H1 (cell line): Measurements from ENCODE around the gene DHRS1. TPM values are rescaled to one million over a fixed set of nuclear protein-coding genes. Genes with fewer than 3 reads are reported as not detected.

Source experiments
- CTCF ChIA-PET: fragments of 300-600 bp; sonication (Branson Sonifier 250); formaldehyde crosslinking; loops from one replicate; lab custom pipeline; 2021; ENCODE audit not compliant: partially characterized antibody; lab: Charles Lee
- POLR2A ChIA-PET: fragments of 300-600 bp; sonication (Branson Sonifier 250); formaldehyde crosslinking; loops from one replicate; lab custom pipeline; 2021; ENCODE audit warnings: inconsistent platforms; ENCODE audit not compliant: partially characterized antibody; lab: Charles Lee
- DNase-seq, 2 experiments: peaks; one replicate each; pipeline versions ENCODE4 v3.0.0 to v3.0.0-alpha.2; 2010 to 2022; ENCODE audit warnings: low spot score in 2 of 2, low read depth in 1 of 2, mixed read lengths in 1 of 2
- FAIRE-seq: peaks from 2 replicates; lab custom pipeline; 2011; peaks lifted over from hg19 to GRCh38; lab: Jason Lieb, UNC
- H2AFZ ChIP-seq: 2 replicates; pipeline ENCODE4 v1.8.1; 2012; ENCODE audit warnings: low read length, inconsistent platforms
- H2AK5ac ChIP-seq: 2 replicates; pipeline ENCODE4 v1.6.1; 2013; ENCODE audit warnings: low read depth, low read length
- H2BK120ac ChIP-seq: replicated peaks from 2 replicates; pipeline ENCODE3; 2013; ENCODE audit warnings: low read depth, low read length, inconsistent platforms
- H2BK12ac ChIP-seq: 2 replicates; pipeline ENCODE4 v1.6.1; 2013; ENCODE audit warnings: low read depth, low read length
- H2BK15ac ChIP-seq: 2 replicates; pipeline ENCODE4 v1.6.1; 2013; ENCODE audit warnings: low read length
- H2BK20ac ChIP-seq: 2 replicates; pipeline ENCODE4 v1.6.1; 2013; ENCODE audit warnings: low read length
- H2BK5ac ChIP-seq: 2 replicates; pipeline ENCODE4 v1.6.1; 2013; ENCODE audit warnings: low read depth, low read length
- H3K14ac ChIP-seq: 2 replicates; pipeline ENCODE4 v1.6.1; 2013; ENCODE audit warnings: inconsistent platforms; ENCODE audit not compliant: insufficient read length
- H3K18ac ChIP-seq: 2 replicates; pipeline ENCODE4 v1.6.1; 2013; ENCODE audit warnings: low read length; ENCODE audit errors: extremely low read depth
- H3K23ac ChIP-seq: 2 replicates; pipeline ENCODE4 v1.6.1; 2013; ENCODE audit warnings: inconsistent platforms; ENCODE audit not compliant: insufficient read length
- H3K23me2 ChIP-seq: 2 replicates; pipeline ENCODE4 v1.6.1; 2013; ENCODE audit warnings: low read depth, low read length
- H3K27ac ChIP-seq: 2 replicates; pipeline ENCODE4 v1.6.1; 2011; ENCODE audit warnings: low read depth, low read length, inconsistent platforms
- H3K27me3 ChIP-seq, 4 experiments: replicated peaks in 1 of 4; 1 replicate in 1 of 4; 2 replicates in 3 of 4; pipeline versions ENCODE4 v1.6.1 to v1.8.1; 2011 to 2013; ENCODE audit warnings: low read length in 3 of 4, mild to moderate bottlenecking in 3 of 4, inconsistent platforms in 2 of 4, mixed read lengths in 2 of 4, moderate library complexity in 1 of 4; ENCODE audit not compliant: control insufficient read depth in 3 of 4, insufficient read depth in 3 of 4; ENCODE audit errors: extremely low read depth in 1 of 4
- H3K36me3 ChIP-seq, 4 experiments: 2 replicates each; pipeline versions ENCODE4 v1.6.1 to v1.8.1; 2011 to 2013; ENCODE audit warnings: mild to moderate bottlenecking in 4 of 4, low read length in 3 of 4, moderate library complexity in 2 of 4, control low read depth in 1 of 4, inconsistent platforms in 1 of 4; ENCODE audit not compliant: insufficient read depth in 4 of 4, control insufficient read depth in 2 of 4
- H3K4ac ChIP-seq: replicated peaks from 2 replicates; pipeline ENCODE3; 2013; ENCODE audit warnings: low read length, low read depth, mixed read lengths, inconsistent platforms; ENCODE audit not compliant: insufficient read length
- H3K4me1 ChIP-seq, 4 experiments: replicated peaks in 1 of 4; 1 replicate in 1 of 4; 2 replicates in 3 of 4; pipeline versions ENCODE4 v1.6.1 to v1.8.1; 2011 to 2013; ENCODE audit warnings: low read length in 3 of 4, inconsistent platforms in 2 of 4, mixed read lengths in 1 of 4; ENCODE audit not compliant: insufficient read depth in 4 of 4, control insufficient read depth in 3 of 4
- H3K4me2 ChIP-seq, 2 experiments: 2 replicates each; pipeline versions ENCODE4 v1.6.1 to v1.8.1; 2011 to 2013; ENCODE audit warnings: low read depth in 2 of 2, low read length in 2 of 2, control low read depth in 1 of 2, inconsistent platforms in 1 of 2, mild to moderate bottlenecking in 1 of 2; ENCODE audit not compliant: insufficient read depth in 1 of 2
- H3K4me3 ChIP-seq, 4 experiments: fragments of 200-600, 300-600 bp in 1 of 4; sonication (generic), shearing (Covaris generic), sonication (Bioruptor Twin) in 1 of 4; 2 replicates each; pipeline versions ENCODE4 v1.5.1 to v1.8.1; 2011 to 2016; ENCODE audit warnings: low read length in 4 of 4, low read depth in 3 of 4, control low read depth in 2 of 4, inconsistent platforms in 2 of 4, mild to moderate bottlenecking in 2 of 4, mixed read lengths in 1 of 4, moderate library complexity in 1 of 4; ENCODE audit not compliant: insufficient read depth in 2 of 4; ENCODE audit errors: extremely low read depth in 1 of 4
- H3K56ac ChIP-seq: replicated peaks from 2 replicates; pipeline ENCODE3; 2013; ENCODE audit warnings: low read depth, mild to moderate bottlenecking, mixed read lengths, low read length, inconsistent platforms; ENCODE audit not compliant: insufficient read length
- H3K79me1 ChIP-seq: 2 replicates; pipeline ENCODE4 v1.6.1; 2013; ENCODE audit warnings: low read depth, low read length, control low read depth
- H3K79me2 ChIP-seq, 2 experiments: 2 replicates each; pipeline versions ENCODE4 v1.6.1 to v1.8.1; 2012 to 2013; ENCODE audit warnings: low read length in 2 of 2, mild to moderate bottlenecking in 2 of 2, inconsistent platforms in 1 of 2; ENCODE audit not compliant: insufficient read depth in 2 of 2, control insufficient read depth in 1 of 2
- H3K9ac ChIP-seq, 4 experiments: replicated peaks in 1 of 4; 1 replicate in 1 of 4; 2 replicates in 3 of 4; pipeline versions ENCODE4 v1.6.1 to v1.8.1; 2011 to 2013; ENCODE audit warnings: low read depth in 3 of 4, low read length in 3 of 4, control low read depth in 2 of 4, mild to moderate bottlenecking in 2 of 4, moderate library complexity in 2 of 4, inconsistent platforms in 1 of 4; ENCODE audit errors: extremely low read depth in 1 of 4
- H3K9me3 ChIP-seq, 2 experiments: 2 replicates each; pipeline versions ENCODE4 v1.6.1 to v1.8.1; 2012 to 2013; ENCODE audit warnings: mild to moderate bottlenecking in 2 of 2, moderate library complexity in 2 of 2, control low read depth in 1 of 2, inconsistent platforms in 1 of 2, low read depth in 1 of 2, low read length in 1 of 2, mixed read lengths in 1 of 2; ENCODE audit not compliant: insufficient read depth in 2 of 2
- H4K20me1 ChIP-seq, 2 experiments: replicated peaks in 1 of 2; 2 replicates each; pipeline versions ENCODE3 to v1.8.1; 2011 to 2013; ENCODE audit warnings: inconsistent platforms in 2 of 2, low read length in 2 of 2, mild to moderate bottlenecking in 1 of 2; ENCODE audit not compliant: insufficient read depth in 2 of 2, control insufficient read depth in 1 of 2
- H4K5ac ChIP-seq: 2 replicates; pipeline ENCODE4 v1.6.1; 2013; ENCODE audit warnings: low read length, low read depth, mixed read lengths, inconsistent platforms; ENCODE audit not compliant: insufficient read length
- H4K8ac ChIP-seq: 2 replicates; pipeline ENCODE4 v1.8.0; 2013; ENCODE audit warnings: mild to moderate bottlenecking, moderate library complexity, low read length, inconsistent platforms; ENCODE audit not compliant: insufficient read depth; ENCODE audit errors: extremely low read depth
- H4K91ac ChIP-seq: replicated peaks from 2 replicates; pipeline ENCODE3; 2013; ENCODE audit warnings: low read length, mixed read lengths, inconsistent platforms; ENCODE audit not compliant: insufficient read length
- BACH1 ChIP-seq: IDR thresholded peaks from 2 replicates; pipeline ENCODE4 v1.6.1; 2012; ENCODE audit warnings: low read length, improper control_type of control experiment
- CBX5 ChIP-seq: fragments of 300-800, 300-1000 bp; sonication (generic); IDR thresholded peaks from 2 replicates; pipeline ENCODE4 v1.7.1; 2016; ENCODE audit warnings: antibody characterized with exemption, low read length, low read depth
- CBX8 ChIP-seq: fragments of 300-800, 300-1000 bp; sonication (generic); IDR thresholded peaks from 2 replicates; pipeline ENCODE4 v1.7.1; 2016; ENCODE audit warnings: low read depth, low read length, borderline replicate concordance
- CEBPB ChIP-seq: IDR thresholded peaks from 2 replicates; pipeline ENCODE4 v1.6.1; 2012; ENCODE audit warnings: low read depth, low read length
- CHD1 ChIP-seq: IDR thresholded peaks from 2 replicates; pipeline ENCODE4 v1.6.1; 2012; ENCODE audit warnings: low read depth, low read length, improper control_type of control experiment
- GTF2F1 ChIP-seq: IDR thresholded peaks from 2 replicates; pipeline ENCODE4 v1.6.1; 2012; ENCODE audit warnings: low read depth, low read length, improper control_type of control experiment, borderline replicate concordance
- HDAC2 ChIP-seq, 2 experiments: fragments of 300-600 bp in 1 of 2; sonication (generic) in 1 of 2; IDR thresholded peaks; 2 replicates each; pipeline ENCODE4 v1.6.1; 2011 to 2012; ENCODE audit warnings: low read depth in 2 of 2, low read length in 2 of 2, mild to moderate bottlenecking in 2 of 2, moderate library complexity in 2 of 2, borderline replicate concordance in 1 of 2, inconsistent platforms in 1 of 2
- KDM5A ChIP-seq: fragments of 200-600 bp; IDR thresholded peaks from 2 replicates; pipeline ENCODE4 v1.7.1; 2012; ENCODE audit warnings: mild to moderate bottlenecking, low read length, inconsistent platforms, mixed read lengths
- RBBP5 ChIP-seq: IDR thresholded peaks from 2 replicates; pipeline ENCODE4 v1.7.1; 2012; ENCODE audit warnings: low read depth, mild to moderate bottlenecking, inconsistent platforms, low read length, moderate library complexity, borderline replicate concordance
- SIN3A ChIP-seq, 2 experiments: IDR thresholded peaks in 1 of 2; conservative IDR thresholded peaks in 1 of 2; 2 replicates each; pipeline ENCODE4 v1.6.1; 2011 to 2012; ENCODE audit warnings: low read length in 2 of 2, improper control_type of control experiment in 1 of 2, low read depth in 1 of 2, mild to moderate bottlenecking in 1 of 2
- SIRT6 ChIP-seq: IDR thresholded peaks from one replicate; pipeline ENCODE4 v1.7.1; 2012; ENCODE audit warnings: low read length, inconsistent platforms
- SP1 ChIP-seq: IDR thresholded peaks from 2 replicates; pipeline ENCODE4 v1.6.1; 2011; ENCODE audit warnings: low read depth, low read length
- SP2 ChIP-seq: IDR thresholded peaks from 2 replicates; pipeline ENCODE4 v1.6.1; 2012; ENCODE audit warnings: mild to moderate bottlenecking, low read length, inconsistent platforms
- SP4 ChIP-seq: IDR thresholded peaks from 2 replicates; pipeline ENCODE4 v1.6.1; 2012; ENCODE audit warnings: low read length, inconsistent platforms
- YY1 ChIP-seq: IDR thresholded peaks from 2 replicates; pipeline ENCODE4 v1.6.1; 2011; ENCODE audit warnings: low read depth, mild to moderate bottlenecking, low read length
- WGBS, 2 experiments: shearing (Covaris generic) in 1 of 2; methylation state at CpG; one replicate each; pipeline versions ENCODE4 v1.1.6 to v1.1.7; 2013 to 2015; ENCODE audit warnings: low lambda C conversion rate in 2 of 2, mixed read lengths in 2 of 2, inconsistent platforms in 1 of 2, low coverage in 1 of 2, missing lambda C conversion rate in 1 of 2; ENCODE audit not compliant: insufficient replicate concordance in 2 of 2, insufficient coverage in 1 of 2, insufficient read length in 1 of 2; ENCODE audit errors: extremely low coverage in 1 of 2, missing lambda C conversion rate in 1 of 2; 5-methylcytosine and 5-hydroxymethylcytosine counted together
- polyA plus RNA-seq, 7 experiments: library from polyadenylated mRNA; depleted of rRNA in 3 of 7; stranded (reverse) in 5 of 7; unstranded in 2 of 7; fragments of >200 nt in 5 of 7; fragments of 200-250 nt in 2 of 7; gene quantifications; 1 replicate in 5 of 7; 2 replicates in 1 of 7; 4 replicates in 1 of 7; pipeline versions ENCODE4 v1.2.1 to v1.2.3, GENCODE V29; 2011 to 2013; ENCODE audit warnings: missing spikeins in 2 of 7, mixed read lengths in 2 of 7
- total RNA-seq: library from RNA; stranded (reverse); fragmentation: NEBNext Ultra II Directional; extraction: Animal tissue kit (Norgen Biotek cat#: 25700); gene quantifications from 2 replicates; pipeline ENCODE4 v1.2.1, GENCODE V29; 2021

DHRS1 gene
- total and polyA plus RNA-seq, 2 of the 8 experiments (the other 6 are each of a cell fraction or from before 2014, with no cell fraction given): 8.8 to 31.7 TPM

GRCh38 chr14:24325041-24325530 lies 25.5 kb upstream of the DHRS1 start:
- Histone ChIP-seq H4K20me1 (no peaks in the 10 kb centered on the region), H3K4me3 (no peak overlapping the region), H3K4ac (no peak overlapping the region), H2AK5ac (no peak overlapping the region), H3K36me3 (no peaks in the 10 kb centered on the region), H2BK12ac (no peak overlapping the region), H3K79me2 (no peaks in the 10 kb centered on the region), H2BK120ac (no peak overlapping the region), H4K91ac (no peak overlapping the region), H3K14ac (no peak overlapping the region), H3K18ac (no peak overlapping the region), H3K9me3 (no peaks in the 10 kb centered on the region), H3K4me2 (no peak overlapping the region), H2BK20ac (no peak overlapping the region), H3K27me3 (peaks cover 0 to 29% (median 10%) of the 10 kb centered on the region in 4 experiments; a peak in 5 of 7 replicates), H4K5ac (no peak overlapping the region), H3K27ac (no peak overlapping the region), H3K4me1 (no peaks in the 10 kb centered on the region), H3K23me2 (no peaks in the 10 kb centered on the region; the same call in 1 of the 2 replicates), H3K23ac (no peak overlapping the region), H2BK15ac (no peak overlapping the region), H3K9ac (no peak overlapping the region), H3K56ac (no peak overlapping the region), H3K79me1 (no peaks in the 10 kb centered on the region), H2AFZ (no peak overlapping the region), H2BK5ac (no peak overlapping the region), H4K8ac (no peak overlapping the region)
- WGBS, 2 experiments: 77% methylated on average over 5 of the region's 5 CpGs; no CpG with 5 or more reads in 1 of the 2 experiments
- ChIA-PET CTCF (interaction anchor here (1.0 to 27.8 kb wide), 5 partner anchors 13 to 102 kb away, joined by 3 to 664 read pairs (median 4); partner anchors contain the start of genes CBLN3, CIDEB, KHNYN and LTB4R), POLR2A (interaction anchor here (0.6 to 1.4 kb wide), 3 partner anchors 10 to 113 kb away, joined by 3 read pairs; partner anchors contain the start of gene ADCY4)
- no peak for DNase-seq
- no peak for FAIRE-seq
- TF ChIP-seq SP1 (no peak), SP2 (no peak), SIRT6 (no peak), RBBP5 (no peak), BACH1 (no peak), CEBPB (no peak), GTF2F1 (no peak), YY1 (no peak), CHD1 (no peak), SIN3A (conservative IDR thresholded peaks at IDR 0.05 in 1 of 2, IDR thresholded peaks at IDR 0.05 in 1 of 2; ENCODE audit: low read depth in 1 of 2, low read length in 2 of 2) (no peak), CBX8 (no peak), CBX5 (no peak), HDAC2 (IDR thresholded peaks at IDR 0.05; ENCODE audit: borderline replicate concordance in 1 of 2, low read depth in 2 of 2, low read length in 2 of 2) (no peak), KDM5A (no peak), SP4 (no peak)
